Measurements from ENCODE around the gene TGFBR3. TPM values are rescaled to one million over a fixed set of nuclear protein-coding genes. Genes with fewer than 3 reads are reported as not detected.
A peak's percentile ranks its signal among the peaks of the same experiment; 100 is the strongest.

TGFBR3 gene
- total and polyA plus RNA-seq, 2 of the 13 experiments (the other 11 are each of a cell fraction or from before 2014, with no cell fraction given) = 76.5 to 195 TPM

- TF ChIP-seq PLRG1 (conservative IDR thresholded peaks at IDR 0.05) = no peak
- TF ChIP-seq ZNF407 (CRISPR knock-in tag; IDR thresholded peaks at IDR 0.05; ENCODE audit: not compliant biosample characterization) = peak; percentile 99
- peak; percentile 79 for TF ChIP-seq ZNF891 (CRISPR knock-in tag; IDR thresholded peaks at IDR 0.05)
- TF ChIP-seq ZNF354B (CRISPR knock-in tag; IDR thresholded peaks at IDR 0.05) = no peak
- no peak for TF ChIP-seq EZH2 (conservative IDR thresholded peaks at IDR 0.05; ENCODE audit: low read depth, low read length)
- no peak for TF ChIP-seq ZFYVE20 (CRISPR knock-in tag; IDR thresholded peaks at IDR 0.05; ENCODE audit: borderline replicate concordance, low read depth)
- peak; percentile 50; the same call in 1 of the 2 replicates for TF ChIP-seq ZNF746 (CRISPR knock-in tag; IDR thresholded peaks at IDR 0.05)
- TF ChIP-seq ZNF224 (CRISPR knock-in tag; IDR thresholded peaks at IDR 0.05) = 0 out of 2 replicates have a peak, but pooled peaks have one; percentile 36
- no peak for TF ChIP-seq FOSL2 (CRISPR knock-in tag; IDR thresholded peaks at IDR 0.05)
- TF ChIP-seq ZFP36 (IDR thresholded peaks at IDR 0.05; ENCODE audit: borderline replicate concordance, low read depth, low read length, partially characterized antibody) = no peak
- no peak for TF ChIP-seq MXD4 (CRISPR knock-in tag; IDR thresholded peaks at IDR 0.05)
- TF ChIP-seq NR2F6 (IDR thresholded peaks at IDR 0.05) = 0 out of 2 replicates have a peak, but pooled peaks have one; percentile 25
- no peak for TF ChIP-seq NR2F6 (CRISPR knock-in tag; IDR thresholded peaks at IDR 0.05)
- no peak for TF ChIP-seq GFI1 (CRISPR knock-in tag; IDR thresholded peaks at IDR 0.05; ENCODE audit: borderline replicate concordance)
- TF ChIP-seq ZNF605 (CRISPR knock-in tag; IDR thresholded peaks at IDR 0.05) = peak; percentile 36; the same call in 1 of the 2 replicates
- 0 out of 2 replicates have a peak, but pooled peaks have one; percentile 71 for TF ChIP-seq HIC2 (CRISPR knock-in tag; IDR thresholded peaks at IDR 0.05; ENCODE audit: low read depth)
- TF ChIP-seq HNRNPL (IDR thresholded peaks at IDR 0.05; ENCODE audit: low read depth, low read length) = peak; percentile 66; the same call in 1 of the 2 replicates
- TF ChIP-seq ZNF720 (CRISPR knock-in tag; IDR thresholded peaks at IDR 0.05) = no peak
- peak; percentile 39; the same call in 1 of the 2 replicates for TF ChIP-seq ZNF333 (CRISPR knock-in tag; IDR thresholded peaks at IDR 0.05; ENCODE audit: borderline replicate concordance)
- no peak for TF ChIP-seq NFE2L2 (IDR thresholded peaks at IDR 0.05; ENCODE audit: low read length)
- peak; percentile 40 for TF ChIP-seq YY1 (IDR thresholded peaks at IDR 0.05; ENCODE audit: insufficient read depth, insufficient replicate concordance, low read depth, low read length)
- TF ChIP-seq ZC3H4 (CRISPR knock-in tag; IDR thresholded peaks at IDR 0.05; ENCODE audit: borderline replicate concordance) = peak; percentile 32; the same call in 1 of the 2 replicates
Measured at GRCh38 chr1:91828583-91829281, 57.2 kb downstream of the TGFBR3 start (continued).
